HEK293T (cell line): ENCODE data around the gene DSTYK.

ENCODE experiments used
- ELF4 ChIP-seq: fragments of 450-650 bp; IDR thresholded peaks from 2 replicates; pipeline ENCODE4 v1.6.1; 2017; ENCODE audit warnings: antibody characterized with exemption
- FOXK2 ChIP-seq: fragments of 450-650 bp; IDR thresholded peaks from 2 replicates; pipeline ENCODE4 v1.6.1; 2016; ENCODE audit warnings: mild to moderate bottlenecking
- SUZ12 ChIP-seq: fragments of 450-650 bp; IDR thresholded peaks from 2 replicates; pipeline ENCODE4 v1.6.1; 2016; ENCODE audit warnings: mild to moderate bottlenecking

GRCh38 chr1:205162301-205162700 lies 49.2 kb downstream of the DSTYK start:
- no peak for TF ChIP-seq SUZ12
- no peak for TF ChIP-seq FOXK2
- TF ChIP-seq ELF4, result no peak
